Adipocyte (in vitro differentiated cells): ENCODE data around the gene ITSN1.
A peak's percentile ranks its signal among the peaks of the same experiment; 100 is the strongest.
"Not testable (repeated sequence)": the region's sequence is repeated elsewhere in the genome, so short reads cannot be mapped to it uniquely, and the experiment has no call there.

ENCODE experiments used
- DNase-seq: peaks from one replicate; pipeline ENCODE4 v3.0.0-alpha.2; 2015; ENCODE audit warnings: low read depth
- H3K27me3 ChIP-seq: replicated peaks from 2 replicates; pipeline ENCODE4 v1.7.0; 2013; ENCODE audit warnings: mild to moderate bottlenecking, low read length, moderate library complexity; ENCODE audit not compliant: control insufficient read depth, insufficient read depth
- H3K36me3 ChIP-seq: 2 replicates; pipeline ENCODE4 v1.7.0; 2013; ENCODE audit warnings: low read length, mild to moderate bottlenecking, moderate library complexity; ENCODE audit not compliant: control insufficient read depth, insufficient read depth, severe bottlenecking
- H3K4me1 ChIP-seq: 2 replicates; pipeline ENCODE4 v1.7.0; 2013; ENCODE audit warnings: mild to moderate bottlenecking, low read length, moderate library complexity; ENCODE audit not compliant: control insufficient read depth, insufficient read depth
- H3K4me3 ChIP-seq: 2 replicates; pipeline ENCODE4 v1.7.0; 2013; ENCODE audit warnings: mild to moderate bottlenecking, low read length, moderate library complexity
- H3K9ac ChIP-seq: 2 replicates; pipeline ENCODE4 v1.7.0; 2013; ENCODE audit warnings: mild to moderate bottlenecking, low read length, moderate library complexity
- H3K9me3 ChIP-seq: 2 replicates; pipeline ENCODE4 v1.7.0; 2013; ENCODE audit warnings: mild to moderate bottlenecking, low read length, moderate library complexity; ENCODE audit not compliant: control insufficient read depth

The ITSN1 gene

GRCh38 chr21:33642027-33642895, at the start of gene ITSN1:
Gene ITSN1 (plus strand): TSS chr21:33642501. CDS start chr21:33718829, 76,328 bp downstream.
- Histone ChIP-seq H3K4me3 (peak within 1 kb of the TSS; percentile 98), H3K36me3 (no peaks in the 10 kb centered on the region), H3K9me3 (no peaks in the 10 kb centered on the region), H3K9ac (peak within 1 kb of the TSS; percentile 97), H3K27me3 (no peaks in the 10 kb centered on the region), H3K4me1 (peaks cover 30% of the 10 kb centered on the region)
- DNase-seq = peak; percentile 100

GRCh38 chr21:33598051-33598450, 44.2 kb upstream of the ITSN1 start:
- H3K9me3 ChIP-seq = no peaks in the 10 kb centered on the region
- no peak overlapping the region for H3K9ac ChIP-seq
- H3K36me3 ChIP-seq = peaks cover 71% of the 10 kb centered on the region
- DNase-seq = no peak
- no peaks in the 10 kb centered on the region for H3K27me3 ChIP-seq
- H3K4me3 ChIP-seq = no peak overlapping the region
- no peaks in the 10 kb centered on the region for H3K4me1 ChIP-seq

- no peak overlapping the region for H3K9ac ChIP-seq
- H3K9me3 ChIP-seq = no peaks in the 10 kb centered on the region
- peaks cover 20% of the 10 kb centered on the region for H3K4me1 ChIP-seq
- H3K27me3 ChIP-seq = no peaks in the 10 kb centered on the region
- peak; percentile 57 for DNase-seq
- H3K36me3 ChIP-seq = peaks cover 32% of the 10 kb centered on the region
- H3K4me3 ChIP-seq = no peak overlapping the region
These were observed 33.7 kb upstream of the ITSN1 start for GRCh38 chr21:33608559-33608958.

- Histone ChIP-seq H3K9me3 (no peaks in the 10 kb centered on the region), H3K36me3 (peaks cover 41% of the 10 kb centered on the region), H3K4me1 (peaks cover 20% of the 10 kb centered on the region), H3K4me3 (no peak overlapping the region), H3K27me3 (no peaks in the 10 kb centered on the region), H3K9ac (no peak overlapping the region)
- DNase-seq = no peak
These were observed 31.1 kb upstream of the ITSN1 start for GRCh38 chr21:33611006-33611744.

GRCh38 chr21:33617565-33617964, 24.7 kb upstream of the ITSN1 start:
- DNase-seq, H3K27me3 ChIP-seq, H3K4me1 ChIP-seq, H3K9ac ChIP-seq, H3K4me3 ChIP-seq, H3K9me3 ChIP-seq: not testable (repeated sequence)
- peaks cover 39% of the 10 kb centered on the region for H3K36me3 ChIP-seq

- Histone ChIP-seq H3K27me3 (no peaks in the 10 kb centered on the region), H3K4me3 (no peak overlapping the region), H3K9me3 (no peaks in the 10 kb centered on the region), H3K36me3 (peaks cover 34% of the 10 kb centered on the region), H3K4me1 (no peaks in the 10 kb centered on the region), H3K9ac (no peak overlapping the region)
- no peak for DNase-seq
These were observed 23.9 kb upstream of the ITSN1 start for GRCh38 chr21:33618407-33618806.

- Histone ChIP-seq H3K36me3 (peaks cover 39% of the 10 kb centered on the region), H3K4me1 (no peaks in the 10 kb centered on the region), H3K9me3 (no peaks in the 10 kb centered on the region), H3K27me3 (no peaks in the 10 kb centered on the region), H3K9ac (no peak overlapping the region), H3K4me3 (no peak overlapping the region)
- DNase-seq = no peak
These were observed 22.6 kb upstream of the ITSN1 start for GRCh38 chr21:33619726-33620125.

- H3K9me3 ChIP-seq = no peaks in the 10 kb centered on the region
- no peaks in the 10 kb centered on the region for H3K4me1 ChIP-seq
- H3K27me3 ChIP-seq = no peaks in the 10 kb centered on the region
- no peak overlapping the region for H3K4me3 ChIP-seq
- H3K9ac ChIP-seq = no peak overlapping the region
- DNase-seq = no peak
- H3K36me3 ChIP-seq = peaks cover 36% of the 10 kb centered on the region
These were observed 20.0 kb upstream of the ITSN1 start for GRCh38 chr21:33622253-33622652.

GRCh38 chr21:33626151-33626550, 16.1 kb upstream of the ITSN1 start:
- H3K27me3 ChIP-seq, H3K4me3 ChIP-seq, H3K9me3 ChIP-seq, DNase-seq, H3K4me1 ChIP-seq, H3K9ac ChIP-seq: not testable (repeated sequence)
- H3K36me3 ChIP-seq = peaks cover 39% of the 10 kb centered on the region

GRCh38 chr21:33634254-33634653, 8.0 kb upstream of the ITSN1 start:
- Histone ChIP-seq H3K27me3 (no peaks in the 10 kb centered on the region), H3K36me3 (peaks cover 16% of the 10 kb centered on the region), H3K4me3 (no peak overlapping the region), H3K9ac (no peak overlapping the region), H3K4me1 (no peaks in the 10 kb centered on the region), H3K9me3 (no peaks in the 10 kb centered on the region)
- DNase-seq = no peak

- peak overlapping the region; percentile 83 for H3K9ac ChIP-seq
- DNase-seq = peak; percentile 65
- no peaks in the 10 kb centered on the region for H3K9me3 ChIP-seq
- H3K27me3 ChIP-seq = no peaks in the 10 kb centered on the region
- H3K4me3 ChIP-seq = peak overlapping the region; percentile 91
- peaks cover 24% of the 10 kb centered on the region for H3K4me1 ChIP-seq
- H3K36me3 ChIP-seq = no peaks in the 10 kb centered on the region
These were observed 1.5 kb upstream of the ITSN1 start for GRCh38 chr21:33640697-33641351.
